ENCODE results near the gene HACD3. TPM values are rescaled to one million over a fixed set of nuclear protein-coding genes. Genes with fewer than 3 reads are reported as not detected.

The HACD3 gene
- total and polyA plus RNA-seq, 4 donors, result 49.6 to 89.1 (median 65.0) TPM

- no peaks in the 10 kb centered on the region for H3K4me1 ChIP-seq (ENCODE audit: control insufficient read depth in 4 of 4, insufficient read depth in 4 of 4, low read length in 3 of 4)
- H3K27me3 ChIP-seq (ENCODE audit: control insufficient read depth in 4 of 4, insufficient read depth in 4 of 4, low read length in 3 of 4), result no peaks in the 10 kb centered on the region
- no peak overlapping the region for H3K4me3 ChIP-seq (ENCODE audit: low read depth in 1 of 3, low read length in 3 of 3)
- TF ChIP-seq EGR1 (IDR thresholded peaks at IDR 0.05; ENCODE audit: low read depth in 2 of 2) (no peak), TAF1 (conservative IDR thresholded peaks at IDR 0.05) (no peak)
- WGBS, result 94% methylated on average over 6 of the region's 6 CpGs
- no peak overlapping the region for H3K27ac ChIP-seq (ENCODE audit: low read depth in 1 of 2, low read length in 2 of 2)
- peaks cover 4 to 49% (median 21%) of the 10 kb centered on the region in 4 donors for H3K36me3 ChIP-seq (ENCODE audit: control insufficient read depth in 4 of 4, insufficient read depth in 3 of 4, low read depth in 1 of 4, low read length in 3 of 4)
- no peaks in the 10 kb centered on the region for H3K9me3 ChIP-seq (ENCODE audit: control insufficient read depth in 4 of 4, low read length in 3 of 4)
- no peak overlapping the region for H3K9ac ChIP-seq (ENCODE audit: low read depth in 1 of 2, low read length in 2 of 2)
- DNase-seq (ENCODE audit: low spot score), result no peak
Observed at GRCh38 chr15:65561934-65562333, 31.7 kb downstream of the HACD3 start.

- no peaks in the 10 kb centered on the region for H3K9me3 ChIP-seq (ENCODE audit: control insufficient read depth in 4 of 4, low read length in 3 of 4)
- no peak overlapping the region for H3K9ac ChIP-seq (ENCODE audit: low read depth in 1 of 2, low read length in 2 of 2)
- no peak overlapping the region for H3K27ac ChIP-seq (ENCODE audit: low read depth in 1 of 2, low read length in 2 of 2)
- H3K36me3 ChIP-seq (ENCODE audit: control insufficient read depth in 4 of 4, insufficient read depth in 3 of 4, low read depth in 1 of 4, low read length in 3 of 4), result peaks cover 8 to 43% (median 27%) of the 10 kb centered on the region in 4 donors
- no peak overlapping the region for H3K4me3 ChIP-seq (ENCODE audit: low read depth in 1 of 3, low read length in 3 of 3)
- WGBS, result 89% methylated on average over 3 of the region's 3 CpGs
- peaks cover 0 to 2% (median 0%) of the 10 kb centered on the region in 4 donors for H3K4me1 ChIP-seq (ENCODE audit: control insufficient read depth in 4 of 4, insufficient read depth in 4 of 4, low read length in 3 of 4)
- no peak for TF ChIP-seq NR2F2 (IDR thresholded peaks at IDR 0.05)
- no peak for TF ChIP-seq HNF4A (conservative IDR thresholded peaks at IDR 0.05)
- no peak for TF ChIP-seq REST (IDR thresholded peaks at IDR 0.05)
- TF ChIP-seq ZBTB33 (IDR thresholded peaks at IDR 0.05), result no peak
- no peak for TF ChIP-seq JUND (IDR thresholded peaks at IDR 0.05)
- TF ChIP-seq GABPA (IDR thresholded peaks at IDR 0.05 in 1 of 2, conservative IDR thresholded peaks at IDR 0.05 in 1 of 2), result no peak
- TF ChIP-seq FOXA1 (IDR thresholded peaks at IDR 0.05), result no peak
- TF ChIP-seq TAF1 (conservative IDR thresholded peaks at IDR 0.05), result no peak
- H3K27me3 ChIP-seq (ENCODE audit: control insufficient read depth in 4 of 4, insufficient read depth in 4 of 4, low read length in 3 of 4), result no peaks in the 10 kb centered on the region
- no peak for DNase-seq (ENCODE audit: low spot score)
Observed at GRCh38 chr15:65569728-65570127, 39.5 kb downstream of the HACD3 start.

- peaks cover 10 to 37% (median 26%) of the 10 kb centered on the region in 4 donors for H3K36me3 ChIP-seq (ENCODE audit: control insufficient read depth in 4 of 4, insufficient read depth in 3 of 4, low read depth in 1 of 4, low read length in 3 of 4)
- DNase-seq (ENCODE audit: low spot score), result no peak
- H3K9me3 ChIP-seq (ENCODE audit: control insufficient read depth in 4 of 4, low read length in 3 of 4), result no peaks in the 10 kb centered on the region
- peaks cover 0 to 2% (median 0%) of the 10 kb centered on the region in 4 donors for H3K4me1 ChIP-seq (ENCODE audit: control insufficient read depth in 4 of 4, insufficient read depth in 4 of 4, low read length in 3 of 4)
- no peaks in the 10 kb centered on the region for H3K27me3 ChIP-seq (ENCODE audit: control insufficient read depth in 4 of 4, insufficient read depth in 4 of 4, low read length in 3 of 4)
- no peak overlapping the region for H3K9ac ChIP-seq (ENCODE audit: low read depth in 1 of 2, low read length in 2 of 2)
- H3K27ac ChIP-seq (ENCODE audit: low read depth in 1 of 2, low read length in 2 of 2), result no peak overlapping the region
- 94% methylated on average over 2 of the region's 2 CpGs for WGBS
- no peak overlapping the region for H3K4me3 ChIP-seq (ENCODE audit: low read depth in 1 of 3, low read length in 3 of 3)
- TF ChIP-seq ZBTB33 (IDR thresholded peaks at IDR 0.05) (no peak), EGR1 (IDR thresholded peaks at IDR 0.05; ENCODE audit: low read depth in 2 of 2) (no peak), REST (IDR thresholded peaks at IDR 0.05) (no peak), JUND (IDR thresholded peaks at IDR 0.05) (no peak), GABPA (IDR thresholded peaks at IDR 0.05 in 1 of 2, conservative IDR thresholded peaks at IDR 0.05 in 1 of 2) (no peak), HNF4G (IDR thresholded peaks at IDR 0.05) (no peak), TAF1 (conservative IDR thresholded peaks at IDR 0.05) (no peak), MAX (IDR thresholded peaks at IDR 0.05) (no peak), YY1 (IDR thresholded peaks at IDR 0.05) (no peak), HNF4A (conservative IDR thresholded peaks at IDR 0.05) (no peak), NR2F2 (IDR thresholded peaks at IDR 0.05) (no peak), SP1 (IDR thresholded peaks at IDR 0.05) (no peak), ATF3 (IDR thresholded peaks at IDR 0.05) (no peak), RXRA (IDR thresholded peaks at IDR 0.05) (no peak), FOXA2 (IDR thresholded peaks at IDR 0.05) (no peak), FOXA1 (IDR thresholded peaks at IDR 0.05) (no peak)
Observed at GRCh38 chr15:65571971-65572370, 41.7 kb downstream of the HACD3 start.
